PC-9 (cell line): ENCODE data around the gene RAB26.
"Not testable (repeated sequence)": the region's sequence is repeated elsewhere in the genome, so short reads cannot be mapped to it uniquely, and the experiment has no call there.

Source experiments
- EZH2 ChIP-seq: fragments of 200-600 bp; sonication (generic); IDR thresholded peaks from 2 replicates; pipeline ENCODE4 v1.8.0; 2017; ENCODE audit warnings: antibody characterized with exemption, low read depth
- TF ChIP-seq, protein P1 (sequence below): fragments of 200-600 bp; sonication (generic); conservative IDR thresholded peaks from 2 replicates; pipeline ENCODE4 v1.6.1; 2017; ENCODE audit warnings: mixed run types, antibody characterized with exemption, mild to moderate bottlenecking, moderate library complexity

DNA sequence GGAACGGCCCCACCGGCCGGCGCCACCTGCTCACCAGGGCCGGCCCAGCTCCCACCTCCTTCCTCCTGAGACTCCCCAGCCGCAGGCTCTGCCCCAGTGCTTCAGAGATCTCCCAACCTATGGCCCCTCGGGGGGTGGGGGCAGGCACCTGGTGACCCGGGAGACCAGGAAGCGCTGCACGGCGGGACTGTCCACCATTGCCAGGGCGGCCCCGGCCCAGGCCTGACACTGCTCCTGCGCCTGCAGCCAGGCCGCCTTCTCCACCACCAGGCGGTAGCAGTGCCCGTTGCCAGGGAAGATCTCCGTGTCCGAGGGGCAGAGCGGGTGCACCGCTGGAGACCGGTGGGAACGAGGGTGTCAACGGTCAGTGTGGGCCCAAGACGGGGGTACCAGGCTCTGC is 31.1 kb upstream of the RAB26 start:
- TF ChIP-seq, protein P1, sequence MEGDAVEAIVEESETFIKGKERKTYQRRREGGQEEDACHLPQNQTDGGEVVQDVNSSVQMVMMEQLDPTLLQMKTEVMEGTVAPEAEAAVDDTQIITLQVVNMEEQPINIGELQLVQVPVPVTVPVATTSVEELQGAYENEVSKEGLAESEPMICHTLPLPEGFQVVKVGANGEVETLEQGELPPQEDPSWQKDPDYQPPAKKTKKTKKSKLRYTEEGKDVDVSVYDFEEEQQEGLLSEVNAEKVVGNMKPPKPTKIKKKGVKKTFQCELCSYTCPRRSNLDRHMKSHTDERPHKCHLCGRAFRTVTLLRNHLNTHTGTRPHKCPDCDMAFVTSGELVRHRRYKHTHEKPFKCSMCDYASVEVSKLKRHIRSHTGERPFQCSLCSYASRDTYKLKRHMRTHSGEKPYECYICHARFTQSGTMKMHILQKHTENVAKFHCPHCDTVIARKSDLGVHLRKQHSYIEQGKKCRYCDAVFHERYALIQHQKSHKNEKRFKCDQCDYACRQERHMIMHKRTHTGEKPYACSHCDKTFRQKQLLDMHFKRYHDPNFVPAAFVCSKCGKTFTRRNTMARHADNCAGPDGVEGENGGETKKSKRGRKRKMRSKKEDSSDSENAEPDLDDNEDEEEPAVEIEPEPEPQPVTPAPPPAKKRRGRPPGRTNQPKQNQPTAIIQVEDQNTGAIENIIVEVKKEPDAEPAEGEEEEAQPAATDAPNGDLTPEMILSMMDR = not testable (repeated sequence)
- TF ChIP-seq EZH2 = not testable (repeated sequence)
